GM18498 (cell line): ENCODE measurements around the gene SMIM11.
A peak's percentile ranks its signal among the peaks of the same experiment; 100 is the strongest.
"Not testable (repeated sequence)": the region's sequence is repeated elsewhere in the genome, so short reads cannot be mapped to it uniquely, and the experiment has no call there.

ENCODE experiments used
- ATAC-seq: cut with Tn5 transposase; IDR thresholded peaks from one replicate; pipeline ENCODE4 v1.9.1; 2021; ENCODE audit warnings: mild to moderate bottlenecking, moderate library complexity; ENCODE audit not compliant: unreplicated experiment

Gene SMIM11

GRCh38 chr21:34354836-34355235, 20.5 kb upstream of the SMIM11 start:
- no peak for ATAC-seq

GRCh38 chr21:34355570-34355969, 19.7 kb upstream of the SMIM11 start:
- ATAC-seq: no peak

GRCh38 chr21:34357889-34358288, 17.4 kb upstream of the SMIM11 start:
- ATAC-seq: no peak

- ATAC-seq: no peak
Measured at GRCh38 chr21:34358866-34359265, 16.4 kb upstream of the SMIM11 start.

- no peak for ATAC-seq
Measured at GRCh38 chr21:34360488-34361241, 14.6 kb upstream of the SMIM11 start.

- no peak for ATAC-seq
Measured at GRCh38 chr21:34362136-34362444, 13.2 kb upstream of the SMIM11 start.

- no peak for ATAC-seq
Measured at GRCh38 chr21:34362670-34363069, 12.6 kb upstream of the SMIM11 start.

GRCh38 chr21:34363733-34364132, 11.6 kb upstream of the SMIM11 start, which contains the start of gene KCNE2:
Gene KCNE2, plus strand, starts transcription at chr21:34364006. Its CDS starts 6,473 bp downstream, at chr21:34370479.
- no peak for ATAC-seq

- no peak for ATAC-seq
Measured at GRCh38 chr21:34364921-34365320, 10.4 kb upstream of the SMIM11 start.

GRCh38 chr21:34365809-34366208, 9.5 kb upstream of the SMIM11 start:
- no peak for ATAC-seq

- no peak for ATAC-seq
Measured at GRCh38 chr21:34367320-34367935, 7.9 kb upstream of the SMIM11 start.

- no peak for ATAC-seq
Measured at GRCh38 chr21:34369741-34370140, 5.6 kb upstream of the SMIM11 start.

- no peak for ATAC-seq
Measured at GRCh38 chr21:34372321-34372720, 3.0 kb upstream of the SMIM11 start.

GRCh38 chr21:34374462-34374861, 845 bp upstream of the SMIM11 start:
- ATAC-seq: not testable (repeated sequence)

GRCh38 chr21:34375619-34375972, 289 bp downstream of the SMIM11 start:
- peak; percentile 77 for ATAC-seq

GRCh38 chr21:34383138-34383537, 7.8 kb downstream of the SMIM11 start:
- ATAC-seq: not testable (repeated sequence)

- peak; percentile 65 for ATAC-seq
Measured at GRCh38 chr21:34383724-34384415, 8.6 kb downstream of the SMIM11 start.

GRCh38 chr21:34400522-34400921, 25.2 kb downstream of the SMIM11 start:
- not testable (repeated sequence) for ATAC-seq

- not testable (repeated sequence) for ATAC-seq
Measured at GRCh38 chr21:34404742-34405141, 29.4 kb downstream of the SMIM11 start.

- not testable (repeated sequence) for ATAC-seq
Measured at GRCh38 chr21:34405686-34406085, 30.4 kb downstream of the SMIM11 start.

GRCh38 chr21:34406102-34406501, 30.8 kb downstream of the SMIM11 start:
- ATAC-seq: not testable (repeated sequence)

GRCh38 chr21:34406676-34407075, 31.4 kb downstream of the SMIM11 start:
- not testable (repeated sequence) for ATAC-seq
